OCI-LY1 (cell line): Measurements from ENCODE around the gene UQCRC2.
"Not testable (repeated sequence)": the region's sequence is repeated elsewhere in the genome, so short reads cannot be mapped to it uniquely, and the experiment has no call there.

ENCODE experiments used
- H2AFZ ChIP-seq: fragments of 200-600 bp; sonication (generic), shearing (Covaris generic); 2 replicates; pipeline ENCODE4 v1.6.0; 2014; ENCODE audit warnings: antibody characterized with exemption, mild to moderate bottlenecking, low read length
- H3F3A ChIP-seq: fragments of 200-600 bp; sonication (generic), shearing (Covaris generic); 2 replicates; pipeline ENCODE4 v1.6.0; 2014; ENCODE audit warnings: mild to moderate bottlenecking, antibody characterized with exemption, low read length, moderate library complexity; ENCODE audit not compliant: insufficient read depth
- H3K27ac ChIP-seq: fragments of 200-600 bp; sonication (generic); 2 replicates; pipeline ENCODE4 v1.5.1; 2014; ENCODE audit warnings: low read length, mixed run types, mild to moderate bottlenecking, low read depth; ENCODE audit not compliant: poor library complexity, severe bottlenecking
- H3K27me3 ChIP-seq: fragments of 200-600 bp; sonication (generic); 2 replicates; pipeline ENCODE4 v1.6.0; 2014; ENCODE audit warnings: antibody characterized with exemption, mild to moderate bottlenecking, low read length, moderate library complexity; ENCODE audit not compliant: insufficient read depth
- H3K36me3 ChIP-seq: fragments of 200-600 bp; sonication (generic); 2 replicates; pipeline ENCODE4 v1.6.1; 2014; ENCODE audit warnings: mild to moderate bottlenecking, antibody characterized with exemption, low read length, moderate library complexity, mixed read lengths; ENCODE audit not compliant: insufficient read depth
- H3K4me1 ChIP-seq: fragments of 200-600 bp; sonication (generic); 2 replicates; pipeline ENCODE4 v1.5.1; 2014; ENCODE audit warnings: mild to moderate bottlenecking, low read length, moderate library complexity; ENCODE audit not compliant: insufficient read depth, severe bottlenecking
- H3K4me2 ChIP-seq: fragments of 200-600 bp; sonication (generic), shearing (Covaris generic); 2 replicates; pipeline ENCODE4 v1.6.1; 2014; ENCODE audit warnings: low read length
- H3K4me3 ChIP-seq: fragments of 200-600 bp; sonication (generic); 2 replicates; pipeline ENCODE4 v1.5.1; 2014; ENCODE audit warnings: low read length, low read depth, mild to moderate bottlenecking, mixed read lengths; ENCODE audit not compliant: poor library complexity, severe bottlenecking
- H3K79me2 ChIP-seq: fragments of 200-600 bp; shearing (Covaris generic); 2 replicates; pipeline ENCODE4 v1.6.1; 2016; ENCODE audit warnings: mixed run types, low read length, mixed read lengths; ENCODE audit not compliant: insufficient read depth
- H3K9ac ChIP-seq: fragments of 200-600 bp; sonication (generic), shearing (Covaris generic); 2 replicates; pipeline ENCODE4 v1.6.1; 2014; ENCODE audit warnings: mild to moderate bottlenecking, low read length, mixed read lengths
- H3K9me2 ChIP-seq: fragments of 200-600 bp; sonication (generic), shearing (Covaris generic); 2 replicates; pipeline ENCODE4 v1.6.1; 2014; ENCODE audit warnings: low read depth, mild to moderate bottlenecking, low read length, mixed read lengths
- H3K9me3 ChIP-seq: fragments of 200-600 bp; shearing (Covaris generic); 2 replicates; pipeline ENCODE4 v1.6.1; 2014; ENCODE audit warnings: low read length, mixed read lengths
- H4K20me1 ChIP-seq: fragments of 200-600 bp; sonication (generic), shearing (Covaris generic); 2 replicates; pipeline ENCODE4 v1.6.0; 2016; ENCODE audit warnings: mild to moderate bottlenecking, low read length; ENCODE audit not compliant: insufficient read depth
- CTCF ChIP-seq: fragments of 200-600 bp; sonication (generic), shearing (Covaris generic); IDR thresholded peaks from 2 replicates; pipeline ENCODE4 v1.5.1; 2017; ENCODE audit warnings: mild to moderate bottlenecking, antibody characterized with exemption, low read length, moderate library complexity, mixed read lengths
- EZH2 ChIP-seq: fragments of 200-600 bp; sonication (generic), shearing (Covaris generic); IDR thresholded peaks from 2 replicates; pipeline ENCODE4 v1.8.0; 2017; ENCODE audit warnings: borderline replicate concordance, mixed run types, mild to moderate bottlenecking, antibody characterized with exemption, low read length, moderate library complexity, mixed read lengths

Gene UQCRC2

GRCh38 chr16:22022151-22022550 lies 69.0 kb downstream of the UQCRC2 start:
- TF ChIP-seq EZH2 (no peak), CTCF (no peak)
- no peaks in the 10 kb centered on the region for H3K27me3 ChIP-seq
- H3K36me3 ChIP-seq: no peaks in the 10 kb centered on the region
- H4K20me1 ChIP-seq: no peaks in the 10 kb centered on the region
- H3K9me3 ChIP-seq: no peaks in the 10 kb centered on the region
- no peaks in the 10 kb centered on the region for H3K9me2 ChIP-seq
- no peak overlapping the region for H2AFZ ChIP-seq
- no peaks in the 10 kb centered on the region for H3F3A ChIP-seq
- H3K4me1 ChIP-seq: peaks cover 7% of the 10 kb centered on the region
- H3K79me2 ChIP-seq: peaks cover 13% of the 10 kb centered on the region; the same call in 1 of the 2 replicates
- H3K9ac ChIP-seq: no peak overlapping the region
- no peak overlapping the region for H3K27ac ChIP-seq
- H3K4me3 ChIP-seq: no peak overlapping the region
- no peak overlapping the region for H3K4me2 ChIP-seq

GRCh38 chr16:22023505-22023904 lies 70.3 kb downstream of the UQCRC2 start:
- Histone ChIP-seq H3K4me2 (no peak overlapping the region), H3K9me3 (no peaks in the 10 kb centered on the region), H3K4me3 (no peak overlapping the region), H4K20me1 (no peaks in the 10 kb centered on the region), H3K27me3 (no peaks in the 10 kb centered on the region), H3K27ac (no peak overlapping the region), H3K9me2 (no peaks in the 10 kb centered on the region), H3K9ac (no peak overlapping the region), H2AFZ (no peak overlapping the region), H3K79me2 (no peaks in the 10 kb centered on the region; the same call in 1 of the 2 replicates), H3F3A (no peaks in the 10 kb centered on the region), H3K4me1 (peaks cover 16% of the 10 kb centered on the region), H3K36me3 (no peaks in the 10 kb centered on the region)
- TF ChIP-seq EZH2: no peak
- no peak for TF ChIP-seq CTCF

GRCh38 chr16:22024785-22025184 lies 71.6 kb downstream of the UQCRC2 start:
- not testable (repeated sequence) for H3K9me2 ChIP-seq, H3K4me2 ChIP-seq, H3K27me3 ChIP-seq, H4K20me1 ChIP-seq, H3K36me3 ChIP-seq, H3K79me2 ChIP-seq, H2AFZ ChIP-seq, H3K9ac ChIP-seq, H3K9me3 ChIP-seq, H3F3A ChIP-seq, H3K27ac ChIP-seq, H3K4me3 ChIP-seq
- H3K4me1 ChIP-seq: peaks cover 16% of the 10 kb centered on the region

- peak overlapping the region; percentile 37 for H3K27ac ChIP-seq
- peaks cover 12% of the 10 kb centered on the region for H3K36me3 ChIP-seq
- peaks cover 16% of the 10 kb centered on the region for H3K4me1 ChIP-seq
- H3K4me3 ChIP-seq: no peak overlapping the region
- no peaks in the 10 kb centered on the region for H3K27me3 ChIP-seq
- H3K9me3 ChIP-seq: no peaks in the 10 kb centered on the region; the same call in 1 of the 2 replicates
- TF ChIP-seq EZH2: no peak
- no peak for TF ChIP-seq CTCF
- peak overlapping the region; percentile 2; the same call in 1 of the 2 replicates for H3K4me2 ChIP-seq
- no peaks in the 10 kb centered on the region for H3K79me2 ChIP-seq
- H2AFZ ChIP-seq: no peak overlapping the region
- peak overlapping the region; percentile 21; the same call in 1 of the 2 replicates for H3K9ac ChIP-seq
- no peaks in the 10 kb centered on the region for H3K9me2 ChIP-seq
- H3F3A ChIP-seq: no peaks in the 10 kb centered on the region
- H4K20me1 ChIP-seq: no peaks in the 10 kb centered on the region
These were observed 74.5 kb downstream of the UQCRC2 start for GRCh38 chr16:22027633-22028032.
